MCF 10A (cell line): Measurements from ENCODE around the gene PTPRE. TPM values are rescaled to one million over a fixed set of nuclear protein-coding genes. Genes with fewer than 3 reads are reported as not detected.

ENCODE experiments used
- BruUV-seq: library from RNA; stranded (reverse); fragments of 400-500 nt; replicated peaks from 2 replicates; lab custom pipeline; 2021; lab: Mats Ljungman, UMichigan
- CTCF ChIA-PET: fragments of 300-600 bp; sonication (Branson Sonifier 250); formaldehyde crosslinking; extraction: SDS; loops from one replicate; lab custom pipeline; 2021; ENCODE audit warnings: antibody characterized with exemption, inconsistent platforms; lab: Yijun Ruan, JAX
- POLR2A ChIA-PET: fragments of 300-600, 350-650 bp; sonication (Branson Sonifier 250); formaldehyde crosslinking; extraction: SDS; loops from one replicate; lab custom pipeline; 2020; ENCODE audit warnings: antibody characterized with exemption, inconsistent platforms; lab: Yijun Ruan, JAX
- DNase-seq: peaks from one replicate; pipeline ENCODE4 v3.0.0-alpha.2; 2018; ENCODE audit not compliant: unreplicated experiment
- H3K27ac Mint-ChIP-seq: one replicate; pipeline ENCODE4 v1.8.0; 2022; ENCODE audit warnings: mild to moderate bottlenecking, low read depth, mixed read lengths; ENCODE audit not compliant: unreplicated experiment
- H3K27me3 Mint-ChIP-seq: one replicate; pipeline ENCODE4 v1.8.0; 2022; ENCODE audit warnings: mixed read lengths; ENCODE audit not compliant: insufficient read depth, unreplicated experiment
- H3K36me3 Mint-ChIP-seq: one replicate; pipeline ENCODE4 v1.8.0; 2022; ENCODE audit warnings: mild to moderate bottlenecking, moderate library complexity, mixed read lengths; ENCODE audit not compliant: insufficient read depth, unreplicated experiment
- H3K4me1 Mint-ChIP-seq: one replicate; pipeline ENCODE4 v1.8.0; 2022; ENCODE audit warnings: mixed read lengths; ENCODE audit not compliant: insufficient read depth, unreplicated experiment
- H3K4me3 Mint-ChIP-seq: one replicate; pipeline ENCODE4 v1.8.0; 2022; ENCODE audit warnings: mild to moderate bottlenecking, moderate library complexity, mixed read lengths; ENCODE audit not compliant: unreplicated experiment
- H3K9me3 Mint-ChIP-seq: one replicate; pipeline ENCODE4 v1.8.0; 2022; ENCODE audit warnings: mixed read lengths; ENCODE audit not compliant: unreplicated experiment
- intact Hi-C: fragments of 100-400 bp; cut with micrococcal nuclease; formaldehyde crosslinking; loops from 2 replicates; pipeline ENCODE4 v1.14.1; 2022
- total RNA-seq: library from RNA; stranded (reverse); gene quantifications from 2 replicates; pipeline ENCODE4 v1.2.3, GENCODE V29; 2022
- TF ChIP-seq, protein P1 (sequence below): fragments of 200-600 bp; IDR thresholded peaks from one replicate; pipeline ENCODE4 v1.8.0; 2022; ENCODE audit warnings: antibody characterized with exemption, mild to moderate bottlenecking; ENCODE audit not compliant: unreplicated experiment

Gene PTPRE
- total RNA-seq, 1 experiment from 2014 or later: 34.6 TPM

DNA sequence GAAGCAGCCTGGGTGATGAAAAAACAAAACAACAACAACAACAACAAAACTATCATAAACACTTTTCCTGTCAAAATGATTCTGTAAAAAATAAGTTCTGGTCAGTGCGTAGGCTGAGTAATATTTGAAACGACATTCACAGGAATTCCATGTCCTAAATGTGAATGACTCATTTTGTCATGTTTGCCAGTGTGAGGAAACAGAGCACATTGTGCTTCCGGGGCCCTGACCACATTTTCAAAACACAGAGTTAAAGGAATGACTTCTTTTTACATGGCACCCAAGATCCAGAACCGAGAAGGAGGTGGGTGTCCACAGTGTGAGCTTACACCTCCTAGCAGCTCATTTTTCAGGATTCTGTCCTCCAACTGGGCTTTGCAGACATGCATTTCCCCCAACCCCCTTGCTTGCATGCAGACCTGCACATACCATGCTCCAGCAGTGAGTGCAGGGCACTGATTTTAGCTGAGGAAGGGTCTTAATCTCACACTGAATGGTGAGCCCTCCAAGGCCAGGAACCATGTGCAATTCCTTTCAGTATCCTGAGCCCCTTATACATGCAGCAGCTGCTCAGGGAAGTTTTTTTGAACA is 17.2 kb upstream of the PTPRE start:
- peaks cover 15% of the 10 kb centered on the region for H3K4me1 Mint-ChIP-seq
- H3K27ac Mint-ChIP-seq: peak overlapping the region; percentile 89
- H3K27me3 Mint-ChIP-seq: no peaks in the 10 kb centered on the region
- peak; percentile 72 for DNase-seq
- H3K9me3 Mint-ChIP-seq: no peaks in the 10 kb centered on the region
- H3K4me3 Mint-ChIP-seq: no peak overlapping the region
- TF ChIP-seq, protein P1, sequence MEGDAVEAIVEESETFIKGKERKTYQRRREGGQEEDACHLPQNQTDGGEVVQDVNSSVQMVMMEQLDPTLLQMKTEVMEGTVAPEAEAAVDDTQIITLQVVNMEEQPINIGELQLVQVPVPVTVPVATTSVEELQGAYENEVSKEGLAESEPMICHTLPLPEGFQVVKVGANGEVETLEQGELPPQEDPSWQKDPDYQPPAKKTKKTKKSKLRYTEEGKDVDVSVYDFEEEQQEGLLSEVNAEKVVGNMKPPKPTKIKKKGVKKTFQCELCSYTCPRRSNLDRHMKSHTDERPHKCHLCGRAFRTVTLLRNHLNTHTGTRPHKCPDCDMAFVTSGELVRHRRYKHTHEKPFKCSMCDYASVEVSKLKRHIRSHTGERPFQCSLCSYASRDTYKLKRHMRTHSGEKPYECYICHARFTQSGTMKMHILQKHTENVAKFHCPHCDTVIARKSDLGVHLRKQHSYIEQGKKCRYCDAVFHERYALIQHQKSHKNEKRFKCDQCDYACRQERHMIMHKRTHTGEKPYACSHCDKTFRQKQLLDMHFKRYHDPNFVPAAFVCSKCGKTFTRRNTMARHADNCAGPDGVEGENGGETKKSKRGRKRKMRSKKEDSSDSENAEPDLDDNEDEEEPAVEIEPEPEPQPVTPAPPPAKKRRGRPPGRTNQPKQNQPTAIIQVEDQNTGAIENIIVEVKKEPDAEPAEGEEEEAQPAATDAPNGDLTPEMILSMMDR: no peak
- ChIA-PET POLR2A (interaction anchor here (0.6 kb wide), 1 partner anchor 42 kb away, joined by 3 read pairs; no protein-coding TSS in a partner anchor), CTCF (interaction anchor here (1.2 to 4.3 kb wide), 3 partner anchors 10 to 122 kb away, joined by 4 to 23 read pairs (median 5); no protein-coding TSS in a partner anchor)
- intact Hi-C loops: no loop called here
- no TSS peak for BruUV-seq
- no peaks in the 10 kb centered on the region for H3K36me3 Mint-ChIP-seq

DNA sequence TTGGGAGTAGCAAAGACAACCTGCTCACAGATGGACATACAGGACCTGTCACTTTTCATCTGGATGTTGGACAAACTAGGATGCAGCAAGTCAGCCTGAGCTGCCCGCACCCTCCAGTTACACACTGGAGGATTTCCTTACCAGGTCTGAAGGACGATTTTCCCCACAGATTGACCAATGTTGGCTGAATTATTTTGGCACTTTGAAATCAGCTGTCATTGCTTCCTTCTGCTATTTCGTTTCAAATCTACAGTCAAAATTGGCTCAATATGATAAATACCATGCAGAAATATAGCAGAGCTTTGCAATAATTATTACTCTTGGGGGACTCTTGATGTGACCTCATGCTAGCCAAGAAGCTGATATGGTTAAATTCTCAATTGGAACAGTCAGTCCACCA is 16.7 kb upstream of the PTPRE start:
- no peak overlapping the region for H3K4me3 Mint-ChIP-seq
- BruUV-seq: no TSS peak
- H3K36me3 Mint-ChIP-seq: no peaks in the 10 kb centered on the region
- POLR2A ChIA-PET: no interaction called here
- peak overlapping the region; percentile 89 for H3K27ac Mint-ChIP-seq
- DNase-seq: no peak
- no peaks in the 10 kb centered on the region for H3K9me3 Mint-ChIP-seq
- peaks cover 15% of the 10 kb centered on the region for H3K4me1 Mint-ChIP-seq
- TF ChIP-seq, protein P1: no peak
- CTCF ChIA-PET: interaction anchor here (4.3 kb wide), 1 partner anchor 121 kb away, joined by 23 read pairs; no protein-coding TSS in a partner anchor
- no peaks in the 10 kb centered on the region for H3K27me3 Mint-ChIP-seq
- intact Hi-C loops: no loop called here

DNA sequence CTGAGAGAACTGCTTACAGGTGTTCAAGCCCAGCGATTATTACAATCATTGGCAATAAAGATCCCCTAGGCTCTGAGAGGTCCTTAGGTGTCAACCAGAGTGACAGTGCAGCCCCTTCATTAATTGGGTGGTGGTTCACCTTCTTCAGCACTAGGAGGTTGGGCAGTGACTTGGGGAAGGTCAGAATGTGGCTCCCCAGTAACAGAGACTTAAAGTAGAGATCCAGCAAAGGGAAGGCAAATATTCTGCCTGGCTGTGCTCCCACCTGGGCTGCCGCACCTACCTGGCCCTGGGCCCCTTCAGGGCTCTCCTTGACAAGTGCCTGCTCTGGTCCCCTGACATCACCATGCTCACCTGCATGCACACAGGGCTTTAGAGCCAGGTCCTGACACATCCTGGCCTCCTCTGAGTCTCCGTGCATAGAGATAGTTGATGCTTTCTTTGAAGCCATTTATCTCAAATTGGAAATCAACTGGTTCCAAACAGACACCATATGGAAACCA is 16.0 kb upstream of the PTPRE start:
- ChIA-PET POLR2A (interaction anchor here (1.2 kb wide), 1 partner anchor 172 kb away, joined by 3 read pairs; no protein-coding TSS in a partner anchor), CTCF (interaction anchor here (4.3 kb wide), 1 partner anchor 120 kb away, joined by 23 read pairs; no protein-coding TSS in a partner anchor)
- Mint-ChIP-seq H3K27ac (no peak overlapping the region), H3K4me3 (no peak overlapping the region), H3K27me3 (no peaks in the 10 kb centered on the region), H3K36me3 (no peaks in the 10 kb centered on the region), H3K4me1 (peaks cover 15% of the 10 kb centered on the region), H3K9me3 (no peaks in the 10 kb centered on the region)
- intact Hi-C loops: no loop called here
- BruUV-seq: no TSS peak
- TF ChIP-seq, protein P1: no peak
- DNase-seq: no peak

DNA sequence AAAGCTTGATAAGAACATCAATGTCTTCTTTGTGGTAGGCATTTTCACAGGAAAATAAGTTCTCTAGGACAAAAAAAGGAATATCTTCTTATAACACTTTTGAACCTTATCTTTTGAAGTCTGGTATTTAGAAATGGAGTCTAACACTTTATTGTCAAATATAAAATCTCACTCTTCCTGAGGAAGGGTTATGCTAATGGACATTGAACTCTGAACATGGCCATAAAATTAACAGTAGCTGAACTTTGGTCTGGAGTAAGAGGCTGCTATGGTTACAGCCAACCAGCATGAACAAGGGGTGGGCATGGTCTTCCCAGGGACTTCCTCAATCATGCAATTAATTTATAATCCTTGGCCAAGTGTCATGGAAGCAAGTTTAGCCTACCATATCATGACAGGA is 14.2 kb upstream of the PTPRE start, which contains the start of gene CLRN3:
TSS of gene CLRN3 (minus strand) at position 199 of the 400 bp plus-strand sequence. CDS start at position 42, 157 bp downstream.
- peaks cover 10% of the 10 kb centered on the region for H3K4me1 Mint-ChIP-seq
- no peak for DNase-seq
- TF ChIP-seq, protein P1: no peak
- no peaks in the 10 kb centered on the region for H3K36me3 Mint-ChIP-seq
- intact Hi-C loops: no loop called here
- H3K27ac Mint-ChIP-seq: no peak within 1 kb of the TSS
- BruUV-seq: no TSS peak
- no peaks in the 10 kb centered on the region for H3K9me3 Mint-ChIP-seq
- POLR2A ChIA-PET: no interaction called here
- CTCF ChIA-PET: interaction anchor here (0.5 to 1.1 kb wide), 2 partner anchors 43 to 117 kb away, joined by 3 to 4 read pairs; no protein-coding TSS in a partner anchor
- H3K4me3 Mint-ChIP-seq: no peak within 1 kb of the TSS
- H3K27me3 Mint-ChIP-seq: no peaks in the 10 kb centered on the region
